HG02970 (cell line): ENCODE results near the gene TMEM245.
"Not testable (repeated sequence)": the region's sequence is repeated elsewhere in the genome, so short reads cannot be mapped to it uniquely, and the experiment has no call there.

Source experiments
- ATAC-seq: cut with Tn5 transposase; IDR thresholded peaks from one replicate; pipeline ENCODE4 v1.9.1; 2021; ENCODE audit warnings: mild to moderate bottlenecking, moderate library complexity, moderate number of reproducible peaks; ENCODE audit not compliant: unreplicated experiment, low FRiP score

Gene TMEM245

DNA sequence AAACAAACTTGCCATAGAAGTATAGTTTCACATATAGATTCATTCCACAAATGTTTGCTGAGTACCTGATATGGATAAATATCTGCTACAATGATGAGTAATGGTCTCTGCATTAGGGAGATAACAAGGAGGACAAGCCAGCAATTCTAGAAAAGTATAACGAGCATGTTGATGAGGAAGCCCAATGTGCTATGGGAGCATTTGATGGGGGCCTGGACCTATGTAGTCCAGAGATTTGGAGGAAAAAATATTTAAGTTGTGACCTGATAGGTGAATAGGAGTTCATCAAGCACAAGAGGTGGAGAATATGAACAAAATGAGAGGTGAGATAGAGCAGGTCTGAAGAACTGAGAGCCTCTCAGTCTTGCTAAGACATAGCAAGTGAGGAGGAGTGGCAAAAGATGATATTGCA is 14.4 kb upstream of the TMEM245 start:
- ATAC-seq = no peak

DNA sequence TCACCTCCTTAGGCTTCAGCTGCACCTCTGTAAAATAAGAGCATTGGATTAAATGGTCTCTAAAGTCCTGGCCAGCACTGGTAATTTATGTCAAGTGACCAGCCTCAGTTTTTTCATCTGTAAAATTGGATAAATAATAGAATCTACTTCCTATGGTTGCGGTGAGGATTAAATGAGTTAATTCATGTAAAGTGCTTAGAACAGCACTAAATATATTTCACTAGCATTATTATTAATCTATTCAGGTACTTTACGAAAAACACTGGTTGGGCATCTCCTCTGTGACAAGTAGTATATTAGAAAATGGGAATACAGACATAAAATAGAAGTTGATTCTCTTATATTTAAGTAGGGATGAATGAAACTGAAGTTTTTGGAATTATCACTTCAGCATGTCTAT is 13.8 kb upstream of the TMEM245 start:
- ATAC-seq = no peak

DNA sequence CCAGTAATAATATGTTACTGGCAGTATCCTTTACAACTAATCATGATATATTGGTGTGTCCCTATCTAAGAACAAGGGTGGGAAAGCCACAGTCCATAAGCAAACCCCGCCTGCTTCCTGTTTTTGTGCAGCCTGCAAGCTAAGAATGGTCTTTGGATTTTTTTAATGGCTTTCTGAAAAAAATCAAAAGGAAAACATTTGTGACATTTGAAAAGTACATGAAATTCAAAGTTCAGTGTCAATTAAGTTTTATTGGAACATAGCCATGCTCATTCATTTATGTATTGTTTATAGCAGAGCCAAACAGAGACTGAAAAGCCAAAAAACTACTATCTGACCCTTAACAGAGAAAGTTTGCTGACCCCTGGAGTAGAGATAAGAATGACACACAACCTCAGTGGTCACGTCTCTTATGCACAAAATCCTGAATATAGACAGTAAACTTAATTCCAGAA is 12.8 kb upstream of the TMEM245 start:
- ATAC-seq = no peak

DNA sequence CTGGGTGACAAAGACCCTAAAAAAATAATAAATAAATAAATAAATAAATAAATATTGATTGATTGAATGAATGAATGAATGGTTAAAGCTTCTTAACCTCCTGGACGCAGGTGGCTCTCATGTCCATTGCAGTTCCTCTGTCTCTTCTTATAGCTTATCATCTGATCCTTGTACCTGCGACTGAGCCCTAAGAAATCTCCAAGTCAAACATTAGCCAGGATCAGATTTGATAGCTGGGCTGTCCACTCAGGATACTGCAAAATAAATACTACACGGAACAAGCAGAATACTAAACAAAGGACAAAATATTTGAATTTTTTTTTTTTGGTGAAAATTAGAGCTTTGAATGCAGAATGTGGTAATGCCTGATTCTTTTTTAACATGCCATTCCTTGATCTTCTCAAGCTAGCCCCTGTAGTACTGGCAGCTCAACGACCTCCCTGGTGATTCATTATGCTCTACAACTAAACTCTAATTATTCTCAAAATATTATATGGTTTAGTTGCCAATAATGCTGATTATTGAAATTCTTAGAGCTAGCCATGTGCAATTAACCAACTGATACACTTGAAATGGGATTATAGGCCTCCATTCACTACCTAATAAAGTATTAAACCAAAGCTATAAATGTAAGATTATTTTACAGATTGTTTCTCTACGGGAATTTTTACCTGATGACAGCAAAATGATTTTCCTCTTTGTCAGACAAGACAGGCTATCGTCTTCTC is 9.9 kb upstream of the TMEM245 start:
- ATAC-seq = no peak

DNA sequence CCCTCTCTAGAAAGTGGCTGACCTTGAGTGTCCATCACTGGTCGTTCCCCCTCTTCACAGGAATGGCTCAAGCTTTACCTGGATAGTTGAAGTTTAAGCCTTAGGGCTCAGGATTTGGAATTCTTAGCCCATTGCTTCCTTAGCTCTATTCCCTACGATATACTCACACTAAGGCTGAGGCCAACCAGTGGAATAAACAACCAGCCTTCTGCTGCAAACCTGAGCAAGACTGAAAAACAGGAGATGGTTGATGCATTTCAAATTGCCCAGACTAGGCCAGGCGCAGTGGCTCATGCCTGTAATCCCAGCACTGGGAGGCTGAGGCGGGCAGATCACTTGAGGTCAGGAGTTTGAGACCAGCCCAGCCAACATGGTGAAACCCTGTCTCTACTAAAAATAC is 6.9 kb upstream of the TMEM245 start:
- ATAC-seq = not testable (repeated sequence)

DNA sequence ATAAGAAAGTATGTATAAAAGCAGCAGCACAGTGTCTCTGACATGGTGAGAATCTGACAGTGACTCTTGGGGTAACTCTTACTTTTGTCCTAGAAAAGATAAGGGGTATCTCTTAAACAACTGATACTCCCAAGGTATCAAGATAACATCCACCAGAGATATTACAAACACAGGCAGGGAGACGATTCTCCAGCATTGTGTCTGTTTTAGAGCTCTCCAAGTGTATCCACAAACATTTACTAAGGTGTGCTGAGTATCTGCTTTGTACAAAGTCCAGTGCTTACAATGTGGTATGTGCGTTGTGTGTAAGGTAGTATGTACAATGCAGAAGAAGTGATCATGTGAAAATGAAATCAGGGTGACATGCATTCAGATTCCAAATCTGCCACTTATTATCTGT is 4.4 kb upstream of the TMEM245 start:
- ATAC-seq = no peak

DNA sequence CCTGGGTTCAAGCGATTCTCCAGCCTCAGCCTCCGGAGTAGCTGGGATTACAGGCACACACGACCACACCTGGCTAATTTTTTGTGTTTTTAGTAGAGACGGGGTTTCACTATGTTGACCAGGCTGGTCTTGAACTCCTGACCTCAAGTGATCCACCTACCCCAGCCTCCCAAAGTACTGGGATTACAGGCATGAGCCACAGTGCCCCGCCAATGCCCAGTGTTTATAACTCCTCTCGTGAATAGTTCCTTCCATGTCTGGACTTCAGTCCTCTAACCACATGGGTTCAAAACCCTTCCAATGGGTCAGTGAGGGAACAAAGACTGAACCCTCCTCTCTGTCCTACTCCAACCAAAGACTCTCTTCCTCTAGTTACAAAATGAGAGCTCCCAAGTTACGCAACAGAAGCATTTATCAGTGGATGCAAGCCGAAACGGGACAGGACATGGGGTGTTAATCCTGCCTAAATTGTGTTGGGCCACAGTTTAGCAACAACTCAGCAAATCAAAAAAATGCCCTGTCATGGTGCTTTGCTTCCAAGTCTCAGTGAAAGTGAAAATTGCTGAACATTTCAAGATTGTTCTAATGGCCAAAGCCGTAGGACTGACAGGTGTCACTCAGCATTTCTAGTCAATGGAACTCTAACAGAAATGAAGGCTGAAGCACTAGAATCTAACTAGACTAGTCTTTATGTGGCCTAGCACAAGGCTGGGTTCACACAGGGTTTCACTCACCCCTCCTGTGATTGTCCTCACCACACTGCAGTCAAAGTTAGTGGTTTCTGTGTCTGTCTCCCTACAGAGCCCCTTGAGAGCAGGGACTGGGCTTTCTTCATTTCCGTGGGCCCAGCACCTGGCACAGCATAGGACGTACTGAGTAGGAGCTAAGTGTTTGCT is 3.2 kb upstream of the TMEM245 start:
- ATAC-seq = no peak

DNA sequence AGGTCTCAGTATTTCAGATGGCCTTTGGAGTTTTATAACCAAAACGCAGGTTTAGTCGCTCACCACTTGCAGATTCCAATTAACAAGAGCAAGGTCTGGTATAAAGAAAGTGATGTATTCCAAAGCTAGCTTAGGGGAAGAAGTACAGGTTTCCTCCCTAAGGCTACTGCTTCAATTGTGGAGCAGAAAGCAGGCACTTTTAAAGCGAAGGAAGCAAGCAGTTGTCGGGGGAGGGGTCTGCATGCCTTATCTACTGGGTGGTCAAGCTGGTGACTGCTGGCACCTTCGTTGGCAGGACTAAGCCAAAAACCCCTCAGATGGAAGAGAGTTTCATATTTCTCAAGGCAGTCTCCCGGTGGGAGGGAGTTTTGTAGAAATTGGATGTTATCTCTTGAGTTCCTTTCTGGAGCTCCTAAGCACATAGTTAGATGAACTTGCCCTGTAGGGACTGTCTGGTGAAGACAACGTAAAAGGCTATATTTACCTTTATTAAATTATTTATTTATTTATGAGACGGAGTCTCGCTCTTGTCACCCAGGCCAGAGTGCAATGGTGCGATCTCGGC is 1.6 kb upstream of the TMEM245 start:
- ATAC-seq = no peak

DNA sequence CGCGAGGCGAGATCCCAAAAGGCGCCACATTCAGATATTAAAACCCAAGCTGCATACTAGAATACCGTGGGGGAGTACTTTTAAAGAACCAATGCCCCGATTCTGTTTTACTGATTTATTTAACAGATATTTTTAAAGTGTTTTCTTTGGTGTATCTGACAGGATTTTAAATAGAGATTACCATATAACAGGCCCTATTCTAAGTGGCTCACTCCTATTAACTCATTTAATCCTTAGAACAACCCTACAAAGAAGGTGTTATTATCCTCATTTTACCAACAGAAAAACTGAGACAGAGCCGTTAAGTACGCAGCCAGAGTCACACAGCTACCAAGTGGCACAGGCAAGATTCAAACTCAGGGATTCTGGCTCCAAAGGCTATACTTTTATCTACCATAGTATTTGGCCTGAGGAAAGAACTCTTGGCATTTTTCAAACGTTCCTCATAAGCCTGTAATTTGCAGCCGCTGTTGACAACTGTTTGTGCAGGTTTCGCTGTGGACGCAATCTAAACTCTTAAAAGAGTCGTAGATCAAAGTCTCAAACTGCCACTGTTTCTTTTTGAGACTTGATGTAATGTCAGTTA is 550 bp upstream of the TMEM245 start:
- no peak for ATAC-seq

DNA sequence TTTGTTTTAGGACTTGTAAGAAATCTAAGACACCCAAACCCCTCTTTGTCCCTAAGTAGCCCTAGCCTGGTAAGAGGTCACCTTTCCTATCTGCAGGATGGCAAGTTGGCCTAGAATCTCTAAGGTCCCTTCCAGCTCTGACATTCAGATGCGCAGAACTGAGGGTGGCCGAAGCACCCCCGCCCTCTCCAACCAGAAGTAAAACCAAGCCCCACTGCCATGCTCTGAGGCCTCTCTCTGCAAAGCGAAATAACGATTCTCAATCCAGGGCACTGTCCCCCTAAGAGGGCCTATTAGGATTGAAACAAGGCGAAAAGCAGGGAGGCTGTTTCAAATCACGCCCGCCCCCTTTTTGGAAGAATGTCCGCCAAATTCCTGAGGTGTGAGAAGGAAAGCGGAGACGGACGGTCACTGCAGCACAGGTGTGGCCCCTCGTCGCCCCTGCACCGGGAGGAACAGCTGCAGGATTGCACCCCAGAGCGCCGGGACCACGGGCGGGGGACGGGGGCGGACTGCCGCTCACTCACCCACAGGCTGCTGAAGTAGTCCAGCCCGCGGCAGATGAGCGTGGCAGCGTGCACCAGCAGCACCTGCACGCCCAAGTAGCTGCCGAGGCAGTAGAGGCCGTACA is 824 bp downstream of the TMEM245 start:
- ATAC-seq = no peak

DNA sequence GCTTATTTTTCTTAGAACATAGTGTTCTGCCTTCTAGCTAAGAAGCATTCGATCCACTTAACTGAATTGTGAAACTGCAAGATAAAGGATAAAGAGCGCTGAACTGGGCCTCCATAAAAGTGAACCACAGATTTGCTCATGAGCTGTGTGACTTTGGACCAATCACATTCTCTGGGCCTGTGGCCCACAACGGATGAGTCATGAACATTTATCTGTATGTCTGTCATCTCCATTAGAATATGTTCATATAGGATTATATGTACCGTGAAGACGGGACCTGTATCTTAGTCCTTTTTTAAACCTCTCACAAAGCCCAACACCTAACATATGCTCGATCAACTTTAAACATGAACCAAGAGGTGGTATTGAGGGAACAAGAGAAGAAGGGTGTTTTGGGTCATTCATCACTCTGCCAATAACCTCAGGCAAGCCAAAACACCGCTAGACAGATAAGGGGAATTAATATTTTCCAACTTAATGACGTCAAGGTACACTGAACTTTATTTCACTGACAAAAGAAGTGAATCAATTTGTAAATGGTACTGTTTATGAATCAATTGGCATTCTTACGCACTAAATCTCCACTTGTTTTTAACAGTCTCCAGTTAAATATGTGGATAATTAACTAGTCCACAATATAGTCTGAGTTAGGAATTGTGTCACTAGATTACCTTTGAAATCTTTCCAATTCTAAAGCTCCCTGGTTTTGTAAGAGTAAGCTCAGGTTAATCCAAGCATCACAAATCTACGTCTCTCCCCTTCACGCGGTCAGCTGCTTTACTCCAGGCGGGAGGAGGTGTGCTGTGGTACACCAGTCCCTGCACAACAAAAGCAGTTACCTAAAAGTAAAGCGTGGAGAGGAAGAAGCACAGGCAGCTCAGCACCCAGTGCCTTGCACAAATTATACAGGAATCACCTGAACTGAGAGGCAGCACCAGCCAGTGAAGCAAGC is 1.6 kb downstream of the TMEM245 start:
- no peak for ATAC-seq

DNA sequence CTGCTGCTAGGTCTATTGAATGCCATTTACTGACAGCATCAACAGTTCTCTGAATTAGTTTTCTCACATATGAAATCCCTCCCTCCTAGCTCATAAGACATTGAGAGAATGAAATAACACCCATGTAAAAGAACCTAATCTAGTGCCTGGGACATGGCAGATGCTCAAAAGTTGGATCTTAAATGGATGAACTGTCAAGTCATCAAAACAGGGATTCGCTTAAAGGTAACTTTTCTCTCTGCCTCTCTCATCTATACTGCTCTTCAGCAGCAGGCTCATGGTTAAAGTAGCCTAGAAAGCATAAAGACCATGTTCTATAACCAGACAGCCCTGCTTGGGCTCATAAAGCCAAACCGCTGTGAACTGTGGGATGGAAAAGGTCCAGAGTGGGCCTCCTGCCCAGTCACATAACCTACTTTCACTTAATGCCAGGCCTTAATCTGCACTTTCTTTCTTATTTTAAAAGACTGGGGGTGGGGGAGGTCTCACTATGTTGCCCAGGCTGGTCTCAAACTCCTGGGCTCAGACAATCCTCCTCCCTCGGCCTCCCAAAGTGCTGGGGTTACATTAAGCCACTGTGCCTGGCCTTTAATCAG is 3.7 kb downstream of the TMEM245 start:
- ATAC-seq = no peak

DNA sequence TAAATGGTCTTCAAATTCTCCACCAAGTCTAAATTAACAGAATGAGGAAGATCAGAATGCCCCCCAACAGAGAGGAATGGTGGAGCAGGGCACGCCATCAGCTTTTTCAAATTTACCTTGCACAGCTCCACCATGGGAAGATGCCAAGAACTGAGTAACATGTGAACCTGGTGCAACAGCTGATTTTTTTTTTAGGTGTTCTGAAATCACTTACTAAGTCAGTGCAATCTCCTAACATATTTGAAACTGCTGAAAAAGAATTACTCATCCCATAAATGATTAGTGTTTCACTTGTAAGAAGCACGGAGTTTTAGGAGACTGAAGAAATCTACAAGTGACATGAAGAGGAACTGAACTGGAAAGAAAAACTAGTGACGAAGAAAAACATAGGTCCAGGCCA is 5.1 kb downstream of the TMEM245 start:
- ATAC-seq = no peak

DNA sequence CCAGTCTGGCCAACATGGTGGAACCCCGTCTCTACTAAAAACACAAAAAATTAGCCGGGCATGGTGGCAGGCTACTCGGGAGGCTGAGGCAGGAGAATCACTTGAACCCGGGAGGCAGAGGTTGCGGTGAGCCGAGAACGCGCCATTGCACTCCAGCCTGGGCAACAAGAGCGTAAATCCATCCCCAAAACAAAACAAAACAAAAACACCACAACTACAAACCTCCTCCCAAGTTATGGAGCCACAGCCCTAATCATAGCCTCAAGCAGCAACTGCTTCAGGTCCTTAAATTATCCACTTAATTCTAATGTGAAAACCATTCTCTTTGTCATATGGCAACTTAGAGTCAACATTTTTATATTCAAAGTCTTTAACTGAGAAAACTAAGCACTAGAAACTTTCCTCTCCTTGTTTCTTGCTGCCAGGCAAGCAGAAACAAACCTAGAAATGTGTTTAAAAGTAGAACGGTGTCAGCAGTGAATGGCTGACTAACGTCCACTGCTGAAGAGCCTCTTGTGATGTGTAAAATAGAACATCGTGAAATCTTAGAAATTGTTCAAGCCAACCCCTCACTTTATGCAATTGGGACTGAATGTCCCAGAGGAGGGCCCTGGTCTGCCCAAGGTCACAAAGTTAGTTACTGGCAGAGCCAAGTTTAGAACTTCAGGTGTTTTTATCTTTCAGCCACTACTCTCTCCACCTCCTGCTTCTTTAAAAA is 5.7 kb downstream of the TMEM245 start:
- ATAC-seq = no peak

DNA sequence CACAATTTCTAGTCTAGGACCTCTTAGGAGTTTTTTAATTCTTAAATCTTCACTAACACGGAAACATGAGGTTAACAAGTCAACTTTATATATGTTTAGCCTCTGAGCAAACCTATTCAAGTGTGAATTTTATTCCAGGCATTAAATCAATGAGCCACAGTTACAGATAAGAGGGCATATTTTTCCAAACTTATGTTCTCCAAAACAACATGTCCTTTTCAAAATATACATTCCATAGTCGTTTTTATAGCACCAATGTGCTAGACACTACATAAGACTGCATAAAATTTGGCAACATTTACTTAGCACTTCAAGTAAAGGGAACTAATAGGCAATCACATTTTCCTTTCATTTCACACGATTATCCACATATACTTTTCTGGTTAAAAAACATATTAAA is 6.5 kb downstream of the TMEM245 start:
- ATAC-seq = no peak

DNA sequence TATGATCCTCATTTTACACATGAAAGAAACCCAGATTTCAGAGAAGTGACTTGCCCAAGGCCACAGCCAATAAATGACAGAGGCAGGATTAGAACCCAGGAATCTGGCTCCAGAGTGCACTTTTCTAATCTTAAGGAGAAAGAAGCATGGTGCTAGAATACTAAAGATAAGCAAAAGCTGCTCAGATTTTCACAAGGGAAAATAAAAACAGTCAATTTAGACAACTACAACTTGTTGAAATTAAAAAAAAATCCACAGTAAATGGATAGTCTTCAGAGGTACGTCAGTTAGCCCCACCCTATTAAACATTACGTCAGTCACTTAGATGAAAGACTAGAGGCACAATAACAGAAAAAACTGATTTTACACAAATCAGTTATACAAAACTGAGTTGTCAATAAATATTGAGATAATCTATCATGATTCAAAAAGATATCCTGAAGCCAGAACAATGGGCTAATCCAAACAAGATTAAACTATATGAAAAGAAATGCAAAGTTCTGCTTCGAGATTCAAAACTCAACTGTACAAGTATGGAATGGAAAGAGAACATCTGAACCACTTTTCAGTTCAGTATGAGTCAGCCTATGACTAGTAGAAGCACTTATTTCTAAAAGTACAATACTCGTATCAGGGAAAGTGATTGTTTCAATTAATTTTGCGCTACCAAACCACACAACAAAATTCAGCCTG is 9.3 kb downstream of the TMEM245 start:
- no peak for ATAC-seq

DNA sequence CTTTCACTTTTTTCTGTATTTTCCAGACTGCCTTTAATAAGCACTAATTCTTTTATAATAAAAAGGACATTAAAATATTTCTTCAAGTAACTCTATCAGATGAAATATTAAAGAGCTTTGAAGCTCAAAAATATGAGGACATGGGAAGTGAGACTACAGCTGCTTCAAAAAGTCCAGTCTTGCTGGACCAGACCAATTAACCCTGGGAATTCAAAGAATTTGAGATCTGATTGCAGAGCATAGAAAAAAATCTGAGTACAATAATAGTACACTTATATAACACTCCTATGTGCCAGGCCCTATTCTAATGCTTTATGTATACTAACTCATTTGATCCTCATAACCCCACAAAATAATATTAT is 9.8 kb downstream of the TMEM245 start:
- ATAC-seq = no peak

DNA sequence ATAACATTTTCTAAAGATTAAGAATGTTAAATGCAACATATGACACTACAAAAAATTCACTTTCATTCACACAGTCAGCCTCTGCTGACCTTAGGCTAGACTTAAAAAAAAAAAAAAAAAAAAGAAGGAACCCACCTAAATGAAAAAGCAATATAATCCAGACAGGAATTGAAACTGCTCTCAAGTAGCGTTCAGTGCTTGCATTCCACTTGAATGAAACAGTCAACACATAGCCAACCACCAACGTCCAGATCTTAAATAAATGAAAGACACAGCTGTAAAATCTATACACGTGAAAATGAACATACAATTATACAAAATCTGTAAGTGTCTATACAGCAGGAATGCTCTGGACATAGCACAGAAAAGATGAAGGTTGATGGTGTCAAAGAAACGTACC is 11.4 kb downstream of the TMEM245 start:
- ATAC-seq = no peak
